Central memory CD4-positive, alpha-beta T cell (primary cell): ENCODE data around the gene LHFPL6.

Experiments used
- DNase-seq: peaks from one replicate; pipeline ENCODE4 v3.0.0; 2022

LHFPL6 gene

GRCh38 chr13:39590466-39591036 is 12.4 kb downstream of the LHFPL6 start:
- no peak for DNase-seq

GRCh38 chr13:39588384-39588783 is 14.6 kb downstream of the LHFPL6 start:
- no peak for DNase-seq

GRCh38 chr13:39587939-39588338 is 15.1 kb downstream of the LHFPL6 start:
- no peak for DNase-seq

- no peak for DNase-seq
Observed at GRCh38 chr13:39586958-39587605, 15.9 kb downstream of the LHFPL6 start.

- DNase-seq, result no peak
Observed at GRCh38 chr13:39586151-39586550, 16.8 kb downstream of the LHFPL6 start.

- DNase-seq, result no peak
Observed at GRCh38 chr13:39585219-39585618, 17.8 kb downstream of the LHFPL6 start.

GRCh38 chr13:39580881-39581575 is 22.0 kb downstream of the LHFPL6 start:
- no peak for DNase-seq

- DNase-seq, result no peak
Observed at GRCh38 chr13:39578821-39579291, 24.1 kb downstream of the LHFPL6 start.

GRCh38 chr13:39577838-39578491 is 25.0 kb downstream of the LHFPL6 start:
- DNase-seq, result no peak

- no peak for DNase-seq
Observed at GRCh38 chr13:39577203-39577602, 25.8 kb downstream of the LHFPL6 start.

- DNase-seq, result no peak
Observed at GRCh38 chr13:39575641-39576238, 27.3 kb downstream of the LHFPL6 start.

- no peak for DNase-seq
Observed at GRCh38 chr13:39571502-39572092, 31.4 kb downstream of the LHFPL6 start.

GRCh38 chr13:39567569-39567968 is 35.4 kb downstream of the LHFPL6 start:
- DNase-seq, result no peak

GRCh38 chr13:39566216-39566869 is 36.6 kb downstream of the LHFPL6 start:
- DNase-seq, result no peak

GRCh38 chr13:39565036-39565949 is 37.7 kb downstream of the LHFPL6 start:
- DNase-seq, result no peak

- no peak for DNase-seq
Observed at GRCh38 chr13:39563470-39563735, 39.6 kb downstream of the LHFPL6 start.

GRCh38 chr13:39561971-39562370 is 41.0 kb downstream of the LHFPL6 start:
- no peak for DNase-seq

GRCh38 chr13:39559847-39560246 is 43.1 kb downstream of the LHFPL6 start:
- DNase-seq, result no peak

GRCh38 chr13:39557285-39557955 is 45.6 kb downstream of the LHFPL6 start:
- DNase-seq, result no peak

- DNase-seq, result no peak
Observed at GRCh38 chr13:39556866-39557265, 46.1 kb downstream of the LHFPL6 start.

- DNase-seq, result no peak
Observed at GRCh38 chr13:39554371-39554770, 48.6 kb downstream of the LHFPL6 start.
